ENCODE results near the gene FOSL1. TPM values are rescaled to one million over a fixed set of nuclear protein-coding genes. Genes with fewer than 3 reads are reported as not detected.
A peak's percentile ranks its signal among the peaks of the same experiment; 100 is the strongest.
"Not testable (repeated sequence)": the region's sequence is repeated elsewhere in the genome, so short reads cannot be mapped to it uniquely, and the experiment has no call there.

FOSL1 gene
- total and polyA plus RNA-seq, 2 experiments from 2014 or later = 14.6 to 17.1 TPM

DNA sequence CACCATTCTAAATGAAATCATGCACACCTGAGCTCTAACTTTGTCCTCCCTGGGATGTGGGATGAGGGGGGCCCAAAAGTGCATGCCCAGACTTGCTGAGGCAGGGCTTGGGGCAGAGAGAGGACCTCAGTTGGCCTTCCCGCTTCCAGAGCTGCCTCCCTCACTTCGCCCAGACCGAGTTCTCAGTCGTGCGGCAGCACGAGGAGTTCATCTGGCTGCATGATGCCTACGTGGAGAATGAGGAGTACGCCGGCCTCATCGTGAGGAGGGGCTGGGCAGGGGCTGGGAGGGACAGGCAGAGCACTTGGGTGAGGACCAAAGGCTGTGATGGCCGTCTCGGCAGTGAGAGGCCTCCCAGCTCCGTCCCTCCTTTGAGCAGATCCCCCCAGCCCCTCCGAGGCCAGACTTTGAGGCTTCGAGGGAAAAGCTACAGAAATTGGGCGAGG lies 50.4 kb downstream of the FOSL1 start:
- H3K4me1 ChIP-seq (ENCODE audit: insufficient read depth) = no peaks in the 10 kb centered on the region; the same call in 1 of the 2 replicates
- Mint-ChIP-seq H3K4me3 (no peak overlapping the region), H3K27me3 (ENCODE audit: insufficient read depth, low read depth, poor library complexity) (peaks cover 49% of the 10 kb centered on the region), H3K4me1 (peaks cover 13% of the 10 kb centered on the region; the same call in 2 of the 3 replicates), H3K9me3 (peaks cover 12% of the 10 kb centered on the region), H3K36me3 (ENCODE audit: low read depth) (peaks cover 42% of the 10 kb centered on the region), H3K27ac (no peak overlapping the region)
- H3K36me3 ChIP-seq (ENCODE audit: insufficient read depth) = peaks cover 15% of the 10 kb centered on the region
- H3K27ac ChIP-seq (ENCODE audit: low read depth) = no peak overlapping the region
- peaks cover 13% of the 10 kb centered on the region for H3K79me2 ChIP-seq (replicated peaks; ENCODE audit: insufficient read depth)
- peaks cover 14% of the 10 kb centered on the region for H4K20me1 ChIP-seq (replicated peaks; ENCODE audit: insufficient read depth)
- no peak overlapping the region for H3K4me3 ChIP-seq
- H3K4me2 ChIP-seq = no peak overlapping the region
- TF ChIP-seq ZNF331 (CRISPR knock-in tag; IDR thresholded peaks at IDR 0.05; ENCODE audit: low read depth) (no peak), EZH2 (IDR thresholded peaks at IDR 0.05; ENCODE audit: low read depth, unreplicated experiment) (no peak), REST (IDR thresholded peaks at IDR 0.05; ENCODE audit: unreplicated experiment) (no peak), CTCF (conservative IDR thresholded peaks at IDR 0.05; ENCODE audit: low read depth in 2 of 2) (no peak), CREB1 (CRISPR knock-in tag; IDR thresholded peaks at IDR 0.05; ENCODE audit: low read depth) (no peak), EZH2phosphoT487 (IDR thresholded peaks at IDR 0.05; ENCODE audit: unreplicated experiment) (no peak)
- TF ChIP-seq, protein P1, sequence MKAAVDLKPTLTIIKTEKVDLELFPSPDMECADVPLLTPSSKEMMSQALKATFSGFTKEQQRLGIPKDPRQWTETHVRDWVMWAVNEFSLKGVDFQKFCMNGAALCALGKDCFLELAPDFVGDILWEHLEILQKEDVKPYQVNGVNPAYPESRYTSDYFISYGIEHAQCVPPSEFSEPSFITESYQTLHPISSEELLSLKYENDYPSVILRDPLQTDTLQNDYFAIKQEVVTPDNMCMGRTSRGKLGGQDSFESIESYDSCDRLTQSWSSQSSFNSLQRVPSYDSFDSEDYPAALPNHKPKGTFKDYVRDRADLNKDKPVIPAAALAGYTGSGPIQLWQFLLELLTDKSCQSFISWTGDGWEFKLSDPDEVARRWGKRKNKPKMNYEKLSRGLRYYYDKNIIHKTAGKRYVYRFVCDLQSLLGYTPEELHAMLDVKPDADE (IDR thresholded peaks at IDR 0.05) = no peak
- no peaks in the 10 kb centered on the region for H3K27me3 ChIP-seq (ENCODE audit: insufficient read depth)
- no peaks in the 10 kb centered on the region for H3K9me2 ChIP-seq (ENCODE audit: insufficient read depth)
- ATAC-seq (no peak), DNase-seq (ENCODE audit: low spot score) (no peak)
- H2AFZ ChIP-seq = no peak overlapping the region
- peaks cover 37% of the 10 kb centered on the region for H3F3A ChIP-seq (replicated peaks; ENCODE audit: low read depth)

GRCh38 chr11:65849366-65849765 lies 50.8 kb downstream of the FOSL1 start:
- Histone ChIP-seq H3K4me1 (ENCODE audit: insufficient read depth) (no peaks in the 10 kb centered on the region; the same call in 1 of the 2 replicates), H3K79me2 (replicated peaks; ENCODE audit: insufficient read depth) (peaks cover 8% of the 10 kb centered on the region), H3K4me2 (no peak overlapping the region), H3K27ac (ENCODE audit: low read depth) (no peak overlapping the region), H3K4me3 (no peak overlapping the region), H4K20me1 (replicated peaks; ENCODE audit: insufficient read depth) (peaks cover 9% of the 10 kb centered on the region), H2AFZ (no peak overlapping the region), H3K36me3 (ENCODE audit: insufficient read depth) (peaks cover 11% of the 10 kb centered on the region), H3K27me3 (ENCODE audit: insufficient read depth) (no peaks in the 10 kb centered on the region), H3K9me2 (ENCODE audit: insufficient read depth) (no peaks in the 10 kb centered on the region), H3F3A (replicated peaks; ENCODE audit: low read depth) (peaks cover 32% of the 10 kb centered on the region)
- TF ChIP-seq ZNF114 (CRISPR knock-in tag; IDR thresholded peaks at IDR 0.05) = no peak
- no peak for TF ChIP-seq NANOG (IDR thresholded peaks at IDR 0.05; ENCODE audit: borderline replicate concordance)
- ATAC-seq (peak; percentile 2), DNase-seq (ENCODE audit: low spot score) (peak; percentile 40)
- peaks cover 38% of the 10 kb centered on the region for H3K36me3 Mint-ChIP-seq (ENCODE audit: low read depth)
- no peak overlapping the region for H3K27ac Mint-ChIP-seq
- peaks cover 12% of the 10 kb centered on the region for H3K9me3 Mint-ChIP-seq
- H3K4me3 Mint-ChIP-seq = no peak overlapping the region; the same call in 2 of the 3 replicates
- peaks cover 11% of the 10 kb centered on the region; the same call in 2 of the 3 replicates for H3K4me1 Mint-ChIP-seq
- H3K27me3 Mint-ChIP-seq (ENCODE audit: insufficient read depth, low read depth, poor library complexity) = peaks cover 47% of the 10 kb centered on the region

DNA sequence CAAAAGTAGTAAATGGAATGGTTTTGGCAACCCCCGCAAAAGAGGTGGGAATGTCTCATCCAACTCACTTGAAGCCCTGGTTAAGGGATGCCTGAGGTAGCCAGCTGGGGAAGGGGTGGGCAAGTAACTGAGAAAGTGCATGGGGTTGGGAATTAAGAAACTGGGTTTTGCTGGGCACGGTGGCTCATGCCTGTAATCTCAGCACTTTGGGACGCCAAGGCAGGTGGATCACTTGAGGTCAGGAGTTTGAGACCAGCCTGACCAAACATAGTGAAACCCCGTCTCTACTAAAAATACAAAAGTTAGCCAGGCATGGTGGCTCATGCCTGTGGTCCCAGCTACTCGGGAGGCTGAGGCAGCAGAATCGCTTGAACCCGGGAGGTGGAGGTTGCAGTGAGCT lies 51.5 kb downstream of the FOSL1 start:
- not testable (repeated sequence) for H3K4me1 ChIP-seq (ENCODE audit: insufficient read depth); H3K27me3 ChIP-seq (ENCODE audit: insufficient read depth); H3K4me2 ChIP-seq; H3K4me3 Mint-ChIP-seq; DNase-seq (ENCODE audit: low spot score); ATAC-seq; H3K9me2 ChIP-seq (ENCODE audit: insufficient read depth); H3K79me2 ChIP-seq (replicated peaks; ENCODE audit: insufficient read depth); H2AFZ ChIP-seq; H3K27ac ChIP-seq (ENCODE audit: low read depth); H3K27ac Mint-ChIP-seq; H4K20me1 ChIP-seq (replicated peaks; ENCODE audit: insufficient read depth); H3K4me3 ChIP-seq; H3K36me3 ChIP-seq (ENCODE audit: insufficient read depth)
- H3K4me1 Mint-ChIP-seq = peaks cover 11% of the 10 kb centered on the region; the same call in 2 of the 3 replicates
- H3K9me3 Mint-ChIP-seq = peaks cover 12% of the 10 kb centered on the region
- H3K36me3 Mint-ChIP-seq (ENCODE audit: low read depth) = peaks cover 31% of the 10 kb centered on the region
- peaks cover 26% of the 10 kb centered on the region for H3F3A ChIP-seq (replicated peaks; ENCODE audit: low read depth)
- H3K27me3 Mint-ChIP-seq (ENCODE audit: insufficient read depth, low read depth, poor library complexity) = peaks cover 42% of the 10 kb centered on the region

Measured in GM23338 (cell line).